Neural progenitor cell (in vitro differentiated cells): ENCODE results near the gene HMGN5. TPM values are rescaled to one million over a fixed set of nuclear protein-coding genes. Genes with fewer than 3 reads are reported as not detected.

ENCODE experiments used
- DNase-seq: peaks from one replicate; pipeline ENCODE4 v3.0.0-alpha.2; 2016; ENCODE audit warnings: low spot score
- H2AFZ ChIP-seq: fragments of 200-600 bp; sonication (generic); replicated peaks from 2 replicates; pipeline ENCODE4 v1.6.1; 2016; ENCODE audit warnings: antibody characterized with exemption
- H3F3A ChIP-seq: fragments of 200-600 bp; sonication (generic); 2 replicates; pipeline ENCODE4 v1.6.1; 2016; ENCODE audit warnings: antibody characterized with exemption, low read depth
- H3K27ac ChIP-seq: fragments of 200-600 bp; sonication (generic); 2 replicates; pipeline ENCODE4 v1.5.1; 2016; ENCODE audit warnings: mild to moderate bottlenecking
- H3K27me3 ChIP-seq: fragments of 200-600 bp; sonication (generic); 2 replicates; pipeline ENCODE4 v1.6.1; 2016; ENCODE audit warnings: mild to moderate bottlenecking, moderate library complexity
- H3K36me3 ChIP-seq: fragments of 200-600 bp; sonication (generic); 2 replicates; pipeline ENCODE4 v1.5.1; 2016
- H3K4me1 ChIP-seq: fragments of 200-600 bp; sonication (generic); 2 replicates; pipeline ENCODE4 v1.6.1; 2016; ENCODE audit warnings: mixed run types
- H3K4me2 ChIP-seq: fragments of 200-600 bp; sonication (generic); 2 replicates; pipeline ENCODE4 v1.6.1; 2016
- H3K4me3 ChIP-seq: fragments of 200-600 bp; sonication (generic); 2 replicates; pipeline ENCODE4 v1.5.1; 2016
- H3K79me2 ChIP-seq: fragments of 200-600 bp; sonication (generic); 2 replicates; pipeline ENCODE4 v1.6.1; 2016; ENCODE audit warnings: low read depth
- H3K9ac ChIP-seq: fragments of 200-600 bp; sonication (generic); 2 replicates; pipeline ENCODE4 v1.6.1; 2016
- H3K9me3 ChIP-seq: fragments of 200-600 bp; sonication (generic); 2 replicates; pipeline ENCODE4 v1.5.1; 2016; ENCODE audit warnings: low read depth
- H4K20me1 ChIP-seq: fragments of 200-600 bp; sonication (generic); 2 replicates; pipeline ENCODE4 v1.6.1; 2016; ENCODE audit warnings: low read depth
- H3K27ac Mint-ChIP-seq: 3 replicates; pipeline ENCODE4 v1.8.0; 2021; ENCODE audit warnings: mixed read lengths
- H3K27me3 Mint-ChIP-seq: 2 replicates; pipeline ENCODE4 v1.8.0; 2022; ENCODE audit warnings: low read depth, mild to moderate bottlenecking, inconsistent platforms, moderate library complexity, mixed read lengths; ENCODE audit not compliant: insufficient read depth
- H3K36me3 Mint-ChIP-seq: 3 replicates; pipeline ENCODE4 v1.8.0; 2021; ENCODE audit warnings: mixed read lengths
- H3K4me1 Mint-ChIP-seq: 3 replicates; pipeline ENCODE4 v1.8.0; 2021; ENCODE audit warnings: mixed read lengths
- H3K4me3 Mint-ChIP-seq: 3 replicates; pipeline ENCODE4 v1.8.0; 2021; ENCODE audit warnings: mild to moderate bottlenecking, moderate library complexity, mixed read lengths
- H3K9me3 Mint-ChIP-seq: 3 replicates; pipeline ENCODE4 v1.8.0; 2020; ENCODE audit warnings: mixed read lengths
- EZH2 ChIP-seq: fragments of 200-600 bp; sonication (generic); IDR thresholded peaks from 2 replicates; pipeline ENCODE4 v1.6.1; 2017; ENCODE audit warnings: antibody characterized with exemption, mild to moderate bottlenecking, moderate library complexity
- EZH2phosphoT487 ChIP-seq: fragments of 200-600 bp; sonication (generic); IDR thresholded peaks from 2 replicates; pipeline ENCODE4 v1.6.1; 2017; ENCODE audit warnings: antibody characterized with exemption
- total RNA-seq: library from RNA; depleted of rRNA; stranded (reverse); fragments of >200 nt; gene quantifications from 2 replicates; pipeline ENCODE4 v1.2.3, GENCODE V29; 2015; ENCODE audit warnings: low replicate concordance
- TF ChIP-seq, protein P1 (sequence below): fragments of 200-600 bp; sonication (generic); IDR thresholded peaks from 2 replicates; pipeline ENCODE4 v1.5.1; 2017; ENCODE audit warnings: antibody characterized with exemption, mild to moderate bottlenecking

HMGN5 gene
- total RNA-seq, 1 donor from 2014 or later: 2.3 TPM

GRCh38 chrX:81238166-81238565 is 36.5 kb upstream of the HMGN5 start:
- no peaks in the 10 kb centered on the region for H3F3A ChIP-seq
- H3K27me3 ChIP-seq: no peaks in the 10 kb centered on the region
- H3K27me3 Mint-ChIP-seq: peaks cover 2% of the 10 kb centered on the region
- no peaks in the 10 kb centered on the region for H4K20me1 ChIP-seq
- H3K9me3 Mint-ChIP-seq: no peaks in the 10 kb centered on the region
- no peak overlapping the region for H3K27ac Mint-ChIP-seq
- DNase-seq: no peak
- no peaks in the 10 kb centered on the region for H3K79me2 ChIP-seq
- no peak overlapping the region for H3K27ac ChIP-seq
- no peaks in the 10 kb centered on the region for H3K4me1 ChIP-seq
- TF ChIP-seq, protein P1, sequence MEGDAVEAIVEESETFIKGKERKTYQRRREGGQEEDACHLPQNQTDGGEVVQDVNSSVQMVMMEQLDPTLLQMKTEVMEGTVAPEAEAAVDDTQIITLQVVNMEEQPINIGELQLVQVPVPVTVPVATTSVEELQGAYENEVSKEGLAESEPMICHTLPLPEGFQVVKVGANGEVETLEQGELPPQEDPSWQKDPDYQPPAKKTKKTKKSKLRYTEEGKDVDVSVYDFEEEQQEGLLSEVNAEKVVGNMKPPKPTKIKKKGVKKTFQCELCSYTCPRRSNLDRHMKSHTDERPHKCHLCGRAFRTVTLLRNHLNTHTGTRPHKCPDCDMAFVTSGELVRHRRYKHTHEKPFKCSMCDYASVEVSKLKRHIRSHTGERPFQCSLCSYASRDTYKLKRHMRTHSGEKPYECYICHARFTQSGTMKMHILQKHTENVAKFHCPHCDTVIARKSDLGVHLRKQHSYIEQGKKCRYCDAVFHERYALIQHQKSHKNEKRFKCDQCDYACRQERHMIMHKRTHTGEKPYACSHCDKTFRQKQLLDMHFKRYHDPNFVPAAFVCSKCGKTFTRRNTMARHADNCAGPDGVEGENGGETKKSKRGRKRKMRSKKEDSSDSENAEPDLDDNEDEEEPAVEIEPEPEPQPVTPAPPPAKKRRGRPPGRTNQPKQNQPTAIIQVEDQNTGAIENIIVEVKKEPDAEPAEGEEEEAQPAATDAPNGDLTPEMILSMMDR: no peak
- TF ChIP-seq EZH2phosphoT487 (no peak), EZH2 (no peak)
- H3K36me3 ChIP-seq: no peaks in the 10 kb centered on the region
- H3K4me3 Mint-ChIP-seq: no peak overlapping the region
- no peak overlapping the region for H3K4me3 ChIP-seq
- H2AFZ ChIP-seq: no peak overlapping the region
- H3K9ac ChIP-seq: no peak overlapping the region
- no peaks in the 10 kb centered on the region for H3K4me1 Mint-ChIP-seq
- H3K4me2 ChIP-seq: no peak overlapping the region
- peaks cover 13% of the 10 kb centered on the region for H3K36me3 Mint-ChIP-seq
- no peaks in the 10 kb centered on the region for H3K9me3 ChIP-seq

- Mint-ChIP-seq H3K27me3 (peaks cover 2% of the 10 kb centered on the region), H3K27ac (no peak overlapping the region), H3K9me3 (no peaks in the 10 kb centered on the region), H3K4me3 (no peak overlapping the region), H3K4me1 (no peaks in the 10 kb centered on the region), H3K36me3 (peaks cover 13% of the 10 kb centered on the region)
- Histone ChIP-seq H3K4me3 (no peak overlapping the region), H4K20me1 (no peaks in the 10 kb centered on the region), H2AFZ (no peak overlapping the region), H3K36me3 (no peaks in the 10 kb centered on the region), H3K79me2 (no peaks in the 10 kb centered on the region), H3K9ac (no peak overlapping the region), H3K9me3 (no peaks in the 10 kb centered on the region), H3K27ac (no peak overlapping the region), H3K4me2 (no peak overlapping the region), H3F3A (no peaks in the 10 kb centered on the region), H3K4me1 (no peaks in the 10 kb centered on the region), H3K27me3 (no peaks in the 10 kb centered on the region)
- TF ChIP-seq EZH2: no peak
- TF ChIP-seq, protein P1: no peak
- TF ChIP-seq EZH2phosphoT487: no peak
- no peak for DNase-seq
These were observed 35.8 kb upstream of the HMGN5 start for GRCh38 chrX:81237516-81237915.

GRCh38 chrX:81232218-81232617 is 30.5 kb upstream of the HMGN5 start:
- Mint-ChIP-seq H3K4me1 (no peaks in the 10 kb centered on the region), H3K4me3 (no peak overlapping the region), H3K27ac (no peak overlapping the region), H3K27me3 (no peaks in the 10 kb centered on the region), H3K36me3 (peaks cover 10% of the 10 kb centered on the region), H3K9me3 (no peaks in the 10 kb centered on the region)
- Histone ChIP-seq H2AFZ (no peak overlapping the region), H3K27ac (no peak overlapping the region), H3K9ac (no peak overlapping the region), H3K36me3 (no peaks in the 10 kb centered on the region), H3K79me2 (no peaks in the 10 kb centered on the region), H3F3A (no peaks in the 10 kb centered on the region), H3K4me2 (no peak overlapping the region), H3K9me3 (no peaks in the 10 kb centered on the region), H4K20me1 (no peaks in the 10 kb centered on the region), H3K27me3 (no peaks in the 10 kb centered on the region), H3K4me1 (no peaks in the 10 kb centered on the region), H3K4me3 (no peak overlapping the region)
- no peak for DNase-seq
- TF ChIP-seq, protein P1: no peak
- TF ChIP-seq EZH2phosphoT487 (no peak), EZH2 (no peak)

DNA sequence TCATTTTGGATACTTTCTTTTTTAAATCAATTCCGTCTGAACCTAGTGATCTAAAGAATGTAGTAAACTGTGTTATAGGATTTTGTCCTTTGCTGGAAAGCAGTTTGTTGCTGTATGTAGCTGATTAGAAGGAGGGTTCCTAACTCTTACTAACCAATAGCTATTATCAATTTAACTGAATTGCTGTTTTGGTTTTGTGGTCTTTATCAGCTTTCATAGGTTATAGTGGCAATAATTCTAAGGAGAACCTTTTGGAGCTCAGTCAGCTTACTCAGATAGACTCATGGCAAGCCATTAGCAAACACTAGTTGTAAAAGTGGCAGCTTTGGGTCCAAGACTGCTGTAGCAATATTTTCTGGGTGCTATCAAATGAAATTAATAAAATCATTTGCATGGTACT is 29.8 kb upstream of the HMGN5 start:
- no peak overlapping the region for H2AFZ ChIP-seq
- H3F3A ChIP-seq: no peaks in the 10 kb centered on the region
- H3K4me3 ChIP-seq: no peak overlapping the region
- no peak for DNase-seq
- Mint-ChIP-seq H3K9me3 (no peaks in the 10 kb centered on the region), H3K27me3 (no peaks in the 10 kb centered on the region), H3K36me3 (peaks cover 3% of the 10 kb centered on the region), H3K27ac (no peak overlapping the region), H3K4me1 (no peaks in the 10 kb centered on the region), H3K4me3 (no peak overlapping the region)
- H3K27me3 ChIP-seq: no peaks in the 10 kb centered on the region
- H3K27ac ChIP-seq: no peak overlapping the region
- H3K79me2 ChIP-seq: no peaks in the 10 kb centered on the region
- TF ChIP-seq EZH2phosphoT487 (no peak), EZH2 (no peak)
- TF ChIP-seq, protein P1: no peak
- no peak overlapping the region for H3K9ac ChIP-seq
- H3K36me3 ChIP-seq: no peaks in the 10 kb centered on the region
- H3K4me2 ChIP-seq: no peak overlapping the region
- H3K4me1 ChIP-seq: no peaks in the 10 kb centered on the region
- H3K9me3 ChIP-seq: no peaks in the 10 kb centered on the region
- no peaks in the 10 kb centered on the region for H4K20me1 ChIP-seq
